GM19328 (cell line): ENCODE results near the gene ZMIZ1.

ENCODE experiments used
- ATAC-seq: cut with Tn5 transposase; IDR thresholded peaks from one replicate; pipeline ENCODE4 v1.9.1; 2021; ENCODE audit warnings: mild to moderate bottlenecking, moderate library complexity; ENCODE audit not compliant: unreplicated experiment

Gene ZMIZ1

DNA sequence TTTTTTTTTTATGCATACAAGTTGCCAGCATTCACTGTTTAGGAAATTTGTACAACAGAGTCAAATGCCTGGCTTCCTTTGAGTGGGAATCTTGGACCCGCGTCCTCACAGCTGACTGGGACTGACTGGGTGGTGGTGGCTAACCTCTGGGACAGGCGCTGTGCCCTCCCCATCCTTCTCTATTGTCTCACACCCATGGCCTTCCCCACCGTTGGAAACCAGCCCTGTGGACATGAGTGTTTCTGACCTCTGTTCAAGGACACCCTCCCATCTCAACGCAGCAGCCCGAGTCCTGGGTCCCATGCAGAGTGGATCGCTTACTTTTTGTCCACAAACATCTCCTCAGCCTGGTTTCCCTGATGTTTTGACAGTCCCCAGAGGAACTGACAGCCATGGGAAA, 153.4 kb downstream of the ZMIZ1 start:
- ATAC-seq: no peak

- no peak for ATAC-seq
Observed at GRCh38 chr10:79223091-79224048, 154.6 kb downstream of the ZMIZ1 start.

DNA sequence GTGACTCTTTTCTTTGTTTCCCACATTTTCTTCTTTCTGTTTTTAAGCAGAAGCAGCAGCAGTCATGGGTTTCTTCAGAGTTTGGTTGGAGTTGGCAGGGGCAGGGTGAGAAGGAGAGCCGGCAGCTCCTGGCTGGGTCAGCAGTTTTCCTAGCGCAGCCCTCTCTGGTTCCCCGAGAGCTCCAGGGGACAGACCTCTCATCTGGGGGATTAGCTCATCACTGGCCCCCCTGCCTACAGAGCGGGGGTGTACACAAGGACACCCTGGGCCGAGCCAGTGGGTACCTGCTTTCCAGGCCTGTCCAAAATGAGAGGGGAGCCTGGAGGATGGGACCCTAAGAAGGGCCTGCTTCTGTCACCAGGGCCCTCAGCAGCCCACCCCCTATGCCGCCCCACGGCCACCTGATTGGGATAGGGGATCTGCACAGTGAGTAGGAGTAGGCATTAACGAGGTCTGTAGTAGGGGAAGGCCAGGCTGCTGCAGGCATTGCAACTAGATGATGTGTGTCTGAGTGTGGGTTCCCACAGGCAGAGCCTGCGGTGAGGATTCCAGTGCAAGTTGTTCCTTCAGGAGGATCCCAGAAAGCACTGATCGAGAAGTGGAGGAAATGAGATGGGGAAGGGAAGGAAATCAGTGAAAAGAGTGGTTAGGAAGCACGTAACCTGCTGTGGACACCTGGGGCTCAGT, 155.6 kb downstream of the ZMIZ1 start:
- ATAC-seq: no peak

GRCh38 chr10:79224992-79225391, 156.2 kb downstream of the ZMIZ1 start:
- no peak for ATAC-seq

- ATAC-seq: no peak
Observed at GRCh38 chr10:79226391-79227245, 157.9 kb downstream of the ZMIZ1 start.

- ATAC-seq: no peak
Observed at GRCh38 chr10:79229071-79229541, 160.3 kb downstream of the ZMIZ1 start.

DNA sequence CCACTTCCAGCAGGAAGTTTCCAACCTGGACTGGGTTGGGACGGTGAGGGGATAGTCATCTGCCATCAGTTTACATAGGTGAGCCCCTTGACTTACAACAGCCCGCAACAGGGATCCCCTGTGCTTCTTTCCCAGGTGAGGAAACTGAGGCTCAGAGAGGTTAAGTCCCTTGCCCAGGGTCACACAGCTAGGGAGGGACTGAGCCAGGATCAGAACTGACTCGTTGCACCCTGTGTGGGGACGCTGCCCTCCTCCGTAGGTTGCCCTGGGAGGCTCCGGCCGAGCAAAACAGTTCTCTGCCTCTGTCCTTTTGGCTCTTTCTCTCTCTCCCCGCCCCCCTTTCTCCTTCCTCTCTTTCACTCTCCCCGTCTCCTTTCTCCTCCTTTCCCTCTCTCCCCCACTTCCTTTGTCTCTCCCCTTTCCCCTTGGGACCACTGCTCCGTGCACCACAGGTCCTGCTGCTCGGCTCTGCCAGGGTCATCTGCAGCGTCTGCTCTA, 161.1 kb downstream of the ZMIZ1 start:
- ATAC-seq: no peak

DNA sequence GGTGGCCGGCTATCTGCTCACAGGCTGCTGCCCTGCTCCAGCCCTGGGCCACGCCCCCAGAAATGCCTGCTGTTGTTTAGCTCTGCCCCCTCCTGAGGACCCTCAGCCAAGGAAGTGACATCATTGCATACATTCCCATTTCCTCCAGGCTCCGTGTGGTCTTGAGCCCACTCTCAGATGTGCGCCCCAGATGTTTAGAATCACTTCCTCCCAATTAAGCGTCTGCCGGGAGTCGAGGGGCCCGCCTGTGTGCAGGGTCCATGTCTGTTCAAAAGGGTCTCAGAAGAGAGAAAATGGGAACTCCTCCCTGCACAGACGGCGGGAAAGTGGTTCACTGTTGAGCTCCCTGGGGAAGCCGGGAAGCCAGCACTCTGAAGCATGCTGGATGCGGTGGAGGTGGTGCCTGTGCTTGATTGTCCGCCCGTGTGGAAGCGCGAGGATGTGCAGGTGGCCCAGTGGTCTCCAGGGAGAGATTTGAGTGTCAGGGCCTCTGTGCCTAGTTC, 161.6 kb downstream of the ZMIZ1 start:
- no peak for ATAC-seq

- no peak for ATAC-seq
Observed at GRCh38 chr10:79230850-79231249, 162.1 kb downstream of the ZMIZ1 start.

DNA sequence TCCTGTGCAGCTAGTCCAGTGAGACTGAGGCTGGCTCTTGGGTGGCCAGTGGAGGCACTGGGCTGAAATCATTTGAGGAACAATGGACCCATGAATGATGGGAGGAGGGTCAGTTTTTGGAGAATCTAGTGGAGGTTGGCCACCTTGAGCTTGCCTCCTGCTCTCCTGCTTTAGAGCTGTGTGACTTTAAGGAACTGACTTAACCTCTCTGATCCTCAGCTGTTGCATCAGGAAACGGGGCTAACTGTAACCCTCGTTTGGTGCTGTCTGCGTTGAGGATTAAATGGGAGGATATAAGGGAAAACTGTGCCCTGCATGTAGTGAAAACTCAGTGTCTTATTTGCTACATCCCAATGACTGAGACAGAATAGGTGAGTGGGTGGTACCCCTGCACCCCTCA, 163.1 kb downstream of the ZMIZ1 start:
- no peak for ATAC-seq

DNA sequence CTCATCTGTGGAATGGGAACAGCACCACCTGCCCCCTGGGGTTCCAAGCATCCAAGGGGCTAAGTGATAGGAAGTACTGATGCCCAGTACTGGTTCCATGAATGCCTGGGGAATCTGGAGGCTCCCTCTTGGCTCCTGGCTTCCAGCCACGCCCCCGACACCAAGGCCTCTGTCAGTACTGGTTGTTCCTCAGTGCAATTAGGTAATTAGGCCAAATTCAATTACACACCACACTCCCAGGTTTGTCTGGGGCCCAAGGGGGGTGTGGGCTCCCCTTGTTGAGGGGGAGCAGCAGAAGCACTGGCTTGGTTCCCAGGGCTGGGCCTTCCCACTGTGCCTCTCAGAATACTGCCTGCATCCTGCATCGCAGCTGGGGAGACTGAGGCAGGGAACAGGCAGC, 164.1 kb downstream of the ZMIZ1 start:
- ATAC-seq: no peak

DNA sequence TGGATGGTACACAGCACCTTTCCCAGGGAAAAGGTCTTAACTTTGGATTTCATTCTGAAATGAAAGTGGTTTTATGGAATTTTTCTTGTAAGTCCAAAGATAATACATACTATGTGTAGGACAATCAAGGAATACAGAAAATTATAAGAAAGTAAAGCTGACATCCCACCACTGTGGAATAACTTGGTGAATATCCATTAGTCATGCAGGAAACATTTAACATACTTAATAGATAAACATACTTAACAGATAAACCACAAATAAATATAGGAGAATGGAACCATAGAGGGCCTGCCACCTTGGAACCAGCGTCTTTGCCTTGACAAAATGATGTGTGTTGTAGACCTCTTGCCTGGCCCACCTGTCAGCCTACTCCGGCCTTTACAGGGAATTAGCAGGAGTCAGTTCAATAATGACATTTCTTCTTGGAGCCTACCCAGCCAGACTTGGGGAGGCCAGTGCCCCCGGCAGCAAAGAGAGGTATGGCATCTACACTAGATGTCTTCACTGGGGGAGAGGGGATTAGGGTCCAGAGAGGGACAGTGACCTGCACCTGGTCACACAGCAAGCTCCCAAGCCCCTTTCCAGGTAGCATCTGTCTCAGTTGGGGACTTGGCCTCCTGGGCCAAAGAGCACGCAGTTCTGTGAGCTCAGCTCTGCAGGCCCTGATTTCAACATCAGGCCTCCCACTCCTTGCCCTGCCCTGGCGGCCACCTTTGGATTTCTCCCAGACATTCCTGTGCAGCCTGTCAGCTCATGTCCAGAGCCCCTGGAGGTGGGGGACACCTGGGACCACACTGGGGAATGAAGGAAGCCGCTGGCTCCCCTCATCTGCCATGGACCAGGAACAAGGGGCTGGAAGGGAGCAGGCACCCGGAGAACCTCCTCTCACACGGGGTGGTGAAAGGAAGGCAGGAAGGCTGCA, 165.9 kb downstream of the ZMIZ1 start:
- no peak for ATAC-seq

DNA sequence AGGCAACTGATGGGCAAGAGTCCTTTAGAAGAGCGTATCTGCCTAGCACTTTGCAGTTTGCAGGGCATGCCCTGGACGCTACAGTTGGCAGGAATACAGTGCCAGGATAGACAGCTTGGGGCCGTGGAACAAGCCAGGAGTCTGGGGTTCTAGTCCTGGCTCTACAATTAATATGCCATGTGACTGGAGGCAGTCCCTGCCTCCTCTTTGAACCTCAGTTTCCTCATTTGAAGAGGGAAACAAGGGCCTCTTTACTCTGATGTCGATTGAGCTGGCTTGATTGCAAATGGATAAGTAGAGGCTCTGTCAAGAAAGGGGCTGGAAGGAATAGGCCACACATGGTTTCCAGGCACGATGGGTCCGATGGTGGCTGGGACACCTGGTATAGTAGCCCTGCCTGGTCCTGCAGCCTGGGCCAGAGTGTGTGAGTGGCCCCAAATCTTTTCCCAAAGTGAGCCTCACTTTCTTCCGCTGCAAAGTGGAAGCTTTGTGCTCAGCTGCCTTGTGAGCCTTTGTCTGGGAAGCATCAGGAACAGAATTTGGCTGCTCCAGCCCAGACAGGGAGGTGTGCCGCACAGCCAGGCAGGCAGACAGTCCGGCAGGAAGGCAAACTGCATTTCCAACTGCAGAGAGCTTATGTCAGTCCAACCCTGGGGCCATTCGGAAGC, 167.1 kb downstream of the ZMIZ1 start:
- no peak for ATAC-seq

DNA sequence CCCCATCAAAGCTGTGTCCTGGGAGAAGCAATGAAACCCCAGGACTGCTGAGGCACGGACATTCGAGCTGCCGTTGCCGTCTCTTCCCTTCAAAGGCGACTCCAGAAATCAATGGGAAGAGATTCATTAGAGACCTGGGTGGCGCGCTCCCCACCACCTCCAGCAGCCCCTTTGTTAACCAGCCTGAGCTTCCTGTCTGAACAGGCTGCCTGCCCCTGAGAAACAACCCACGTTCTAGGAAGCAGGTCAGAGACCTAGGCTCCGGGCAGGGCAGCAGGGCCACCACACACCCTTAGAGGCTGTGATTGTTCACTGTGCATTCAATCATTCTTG, 167.6 kb downstream of the ZMIZ1 start:
- ATAC-seq: no peak

DNA sequence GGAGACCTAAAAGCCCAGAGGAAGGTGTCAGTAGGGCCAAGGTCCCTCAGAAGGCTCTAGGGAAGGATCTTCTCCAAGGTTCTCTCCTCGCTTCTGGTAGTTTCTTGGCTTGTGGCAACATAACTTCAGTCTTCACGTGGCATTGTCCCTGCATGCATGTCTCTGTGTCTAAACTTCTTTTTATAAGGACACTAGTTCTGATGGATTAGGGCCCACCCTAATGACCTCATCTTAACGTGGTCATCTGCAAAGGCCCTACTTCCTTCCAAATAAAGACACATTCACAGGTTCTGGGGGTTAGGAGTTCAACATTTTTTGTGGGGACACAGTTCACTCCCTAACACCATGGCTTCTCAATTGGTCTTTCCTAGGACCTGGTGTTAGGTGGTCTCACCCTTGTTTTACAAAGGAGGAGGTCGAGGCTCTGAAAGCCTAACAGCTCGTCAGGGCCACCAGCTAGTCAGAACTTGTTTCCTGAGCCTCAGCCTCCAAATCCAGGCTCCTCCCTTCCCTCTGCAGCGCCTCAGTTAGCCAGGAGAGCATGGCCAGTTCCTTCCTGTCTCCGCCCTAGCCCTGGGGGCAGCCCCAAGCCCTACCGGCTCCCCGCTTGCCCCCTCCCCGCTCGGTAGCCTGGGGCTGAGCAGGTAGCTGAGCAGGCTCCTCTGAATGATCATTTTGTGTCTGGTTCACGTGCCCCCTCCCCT, 168.8 kb downstream of the ZMIZ1 start:
- no peak for ATAC-seq

DNA sequence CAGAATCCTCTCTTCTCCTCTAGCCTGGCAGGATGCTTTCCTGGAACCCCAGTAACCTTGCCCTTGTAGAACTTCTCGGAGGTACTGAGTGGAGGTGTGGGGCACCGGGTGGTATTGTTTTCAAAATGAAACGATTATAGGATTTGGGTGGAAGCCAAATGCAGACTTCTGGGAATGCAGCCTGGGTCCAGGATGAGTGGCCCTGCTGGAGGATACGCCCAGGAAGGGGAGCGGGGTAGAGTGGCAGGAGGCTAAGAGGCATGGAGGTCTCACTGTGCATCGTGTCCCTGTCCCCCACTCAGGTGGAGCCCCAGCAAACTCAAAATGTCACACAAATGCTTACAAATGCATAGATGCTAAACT, 169.4 kb downstream of the ZMIZ1 start:
- ATAC-seq: no peak

- no peak for ATAC-seq
Observed at GRCh38 chr10:79238606-79239005, 169.8 kb downstream of the ZMIZ1 start.

DNA sequence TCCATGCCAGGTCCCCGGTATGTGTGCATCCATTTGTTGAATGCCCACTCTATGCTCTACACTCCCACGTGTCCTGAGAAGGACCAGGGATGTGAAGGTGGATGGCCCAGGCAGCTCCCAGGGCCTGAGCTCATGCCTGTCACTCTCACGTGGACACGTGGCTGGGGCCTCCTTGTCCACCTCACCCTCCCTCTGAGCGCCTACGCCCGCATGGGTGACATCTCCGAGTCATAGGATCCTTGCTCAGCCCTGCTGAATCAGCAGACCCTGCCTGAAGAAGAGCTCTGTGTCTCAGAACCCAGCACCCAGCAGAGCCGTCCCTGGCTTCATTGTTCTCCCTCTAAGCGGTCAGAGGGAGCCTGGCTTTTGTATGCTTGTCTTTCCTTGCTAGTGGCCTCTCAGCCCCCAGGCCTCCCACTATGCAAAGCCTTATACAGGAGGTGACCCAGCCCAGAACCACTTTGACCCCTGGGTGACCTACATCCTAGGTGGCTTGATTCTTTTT, 170.6 kb downstream of the ZMIZ1 start:
- ATAC-seq: no peak
